Type B pancreatic cell (in vitro differentiated cells): ENCODE data around the gene ADD3. TPM values are rescaled to one million over a fixed set of nuclear protein-coding genes. Genes with fewer than 3 reads are reported as not detected.

Experiments
- DNase-seq: peaks from one replicate; pipeline ENCODE4 v3.0.0; 2021; ENCODE audit warnings: mixed read lengths; ENCODE audit not compliant: unreplicated experiment; ENCODE audit errors: extremely low spot score
- H3K27ac Mint-ChIP-seq: 2 replicates; pipeline ENCODE4 v1.8.0; 2021; ENCODE audit warnings: mild to moderate bottlenecking, mixed read lengths
- H3K27me3 Mint-ChIP-seq: 2 replicates; pipeline ENCODE4 v1.8.0; 2021; ENCODE audit warnings: mixed read lengths
- H3K36me3 Mint-ChIP-seq: 2 replicates; pipeline ENCODE4 v1.8.0; 2021; ENCODE audit warnings: mixed read lengths
- H3K4me1 Mint-ChIP-seq: one replicate; pipeline ENCODE4 v1.8.0; 2021; ENCODE audit warnings: mixed read lengths; ENCODE audit not compliant: unreplicated experiment
- H3K4me3 Mint-ChIP-seq: 2 replicates; pipeline ENCODE4 v1.8.0; 2021; ENCODE audit warnings: mild to moderate bottlenecking, mixed read lengths
- H3K9me3 Mint-ChIP-seq: 2 replicates; pipeline ENCODE4 v1.8.0; 2021; ENCODE audit warnings: mixed read lengths
- CTCF ChIP-seq: fragments of 200-600 bp; sonication (generic); conservative IDR thresholded peaks from 2 replicates; pipeline ENCODE4 v1.5.0; 2021; ENCODE audit warnings: antibody characterized with exemption, mild to moderate bottlenecking
- total RNA-seq: library from RNA; stranded (reverse); gene quantifications from 2 replicates; pipeline ENCODE4 v1.2.1, GENCODE V29; 2021; ENCODE audit warnings: low replicate concordance

Gene ADD3
- total RNA-seq, 1 donor from 2014 or later, result 183 TPM

GRCh38 chr10:110034596-110034995 lies 26.8 kb downstream of the ADD3 start:
- Mint-ChIP-seq H3K9me3 (no peaks in the 10 kb centered on the region), H3K27ac (no peak overlapping the region), H3K27me3 (no peaks in the 10 kb centered on the region), H3K4me1 (peaks cover 34% of the 10 kb centered on the region), H3K4me3 (no peak overlapping the region), H3K36me3 (no peaks in the 10 kb centered on the region)
- no peak for DNase-seq
- TF ChIP-seq CTCF, result no peak

GRCh38 chr10:110035070-110035921 lies 27.5 kb downstream of the ADD3 start:
- no peak for DNase-seq
- Mint-ChIP-seq H3K4me1 (peaks cover 40% of the 10 kb centered on the region), H3K36me3 (no peaks in the 10 kb centered on the region), H3K27me3 (no peaks in the 10 kb centered on the region), H3K9me3 (no peaks in the 10 kb centered on the region), H3K27ac (no peak overlapping the region), H3K4me3 (peak overlapping the region; percentile 37)
- no peak for TF ChIP-seq CTCF

- Mint-ChIP-seq H3K27ac (no peak overlapping the region), H3K4me1 (peaks cover 42% of the 10 kb centered on the region), H3K9me3 (no peaks in the 10 kb centered on the region), H3K27me3 (no peaks in the 10 kb centered on the region), H3K4me3 (no peak overlapping the region), H3K36me3 (no peaks in the 10 kb centered on the region)
- DNase-seq, result no peak
- TF ChIP-seq CTCF, result no peak
Measured at GRCh38 chr10:110036640-110037039, 28.9 kb downstream of the ADD3 start.

- Mint-ChIP-seq H3K4me3 (no peak overlapping the region), H3K36me3 (peaks cover 5% of the 10 kb centered on the region), H3K4me1 (peaks cover 27% of the 10 kb centered on the region), H3K27ac (no peak overlapping the region), H3K27me3 (no peaks in the 10 kb centered on the region), H3K9me3 (peaks cover under 1% of the 10 kb centered on the region)
- no peak for TF ChIP-seq CTCF
- DNase-seq, result no peak
Measured at GRCh38 chr10:110039254-110039653, 31.5 kb downstream of the ADD3 start.

- TF ChIP-seq CTCF, result no peak
- Mint-ChIP-seq H3K4me1 (peaks cover 23% of the 10 kb centered on the region), H3K27me3 (no peaks in the 10 kb centered on the region), H3K9me3 (peaks cover 7% of the 10 kb centered on the region), H3K27ac (no peak overlapping the region), H3K36me3 (peaks cover 5% of the 10 kb centered on the region), H3K4me3 (no peak overlapping the region)
- no peak for DNase-seq
Measured at GRCh38 chr10:110040108-110040507, 32.3 kb downstream of the ADD3 start.
